HG02852 (cell line): ENCODE data around the gene PTPN2.
A peak's percentile ranks its signal among the peaks of the same experiment; 100 is the strongest.

Experiments used
- ATAC-seq: cut with Tn5 transposase; IDR thresholded peaks from one replicate; pipeline ENCODE4 v1.9.1; 2021; ENCODE audit warnings: mild to moderate bottlenecking, moderate library complexity; ENCODE audit not compliant: unreplicated experiment

PTPN2 gene

GRCh38 chr18:12828116-12829051 is 55.7 kb downstream of the PTPN2 start:
- no peak for ATAC-seq

GRCh38 chr18:12827588-12827987 is 56.4 kb downstream of the PTPN2 start:
- ATAC-seq: no peak

GRCh38 chr18:12825230-12825629 is 58.8 kb downstream of the PTPN2 start:
- no peak for ATAC-seq

- no peak for ATAC-seq
Measured at GRCh38 chr18:12823892-12824291, 60.1 kb downstream of the PTPN2 start.

- ATAC-seq: no peak
Measured at GRCh38 chr18:12821408-12821807, 62.6 kb downstream of the PTPN2 start.

- no peak for ATAC-seq
Measured at GRCh38 chr18:12820506-12820905, 63.5 kb downstream of the PTPN2 start.

- no peak for ATAC-seq
Measured at GRCh38 chr18:12819841-12820240, 64.2 kb downstream of the PTPN2 start.

GRCh38 chr18:12819322-12819721 is 64.7 kb downstream of the PTPN2 start:
- ATAC-seq: peak; percentile 98

GRCh38 chr18:12818243-12818642 is 65.8 kb downstream of the PTPN2 start:
- ATAC-seq: no peak

GRCh38 chr18:12816451-12816850 is 67.6 kb downstream of the PTPN2 start:
- ATAC-seq: no peak

GRCh38 chr18:12811191-12811950 is 72.7 kb downstream of the PTPN2 start:
- no peak for ATAC-seq

- peak; percentile 82 for ATAC-seq
Measured at GRCh38 chr18:12803069-12803936, 80.7 kb downstream of the PTPN2 start.

- no peak for ATAC-seq
Measured at GRCh38 chr18:12802538-12802937, 81.5 kb downstream of the PTPN2 start.

- ATAC-seq: no peak
Measured at GRCh38 chr18:12796448-12796847, 87.6 kb downstream of the PTPN2 start.

- ATAC-seq: no peak
Measured at GRCh38 chr18:12791610-12792009, 92.4 kb downstream of the PTPN2 start.

GRCh38 chr18:12786669-12787068 is 97.4 kb downstream of the PTPN2 start:
- ATAC-seq: no peak

- no peak for ATAC-seq
Measured at GRCh38 chr18:12783524-12783923, 100.5 kb downstream of the PTPN2 start.

GRCh38 chr18:12782521-12782920 is 101.5 kb downstream of the PTPN2 start:
- ATAC-seq: no peak

- no peak for ATAC-seq
Measured at GRCh38 chr18:12779456-12779855, 104.6 kb downstream of the PTPN2 start.

GRCh38 chr18:12779043-12779442 is 105.0 kb downstream of the PTPN2 start:
- no peak for ATAC-seq

- no peak for ATAC-seq
Measured at GRCh38 chr18:12777500-12777944, 106.5 kb downstream of the PTPN2 start.
